CD14-positive monocyte (primary cell): ENCODE data around the gene CCDC174. TPM values are rescaled to one million over a fixed set of nuclear protein-coding genes. Genes with fewer than 3 reads are reported as not detected.

Experiments
- DNase-seq, 3 donors: peaks; one replicate each; pipeline ENCODE4 v3.0.0-alpha.2; 2011 to 2022
- H2AFZ ChIP-seq: 2 replicates; pipeline ENCODE4 v1.6.0; 2012; ENCODE audit warnings: mild to moderate bottlenecking, low read depth, low read length, inconsistent platforms; ENCODE audit not compliant: insufficient read depth, poor library complexity, severe bottlenecking
- H3K27ac ChIP-seq, 2 donors: 1 replicate in 1 of 2; 2 replicates in 1 of 2; pipeline ENCODE4 v1.5.1; 2012 to 2013; ENCODE audit warnings: low read length in 2 of 2, control low read depth in 1 of 2, inconsistent platforms in 1 of 2, low read depth in 1 of 2, mild to moderate bottlenecking in 1 of 2
- H3K27me3 ChIP-seq, 2 donors: one replicate each; pipeline versions ENCODE4 v1.6.0 to v1.6.1; 2011 to 2013; ENCODE audit warnings: low read length in 2 of 2; ENCODE audit not compliant: control insufficient read depth in 2 of 2, insufficient read depth in 2 of 2
- H3K36me3 ChIP-seq, 2 donors: replicated peaks in 1 of 2; 1 replicate in 1 of 2; 2 replicates in 1 of 2; pipeline versions ENCODE4 v1.5.1 to v1.6.1; 2012 to 2013; ENCODE audit warnings: low read length in 2 of 2, control low read depth in 1 of 2, inconsistent platforms in 1 of 2, mild to moderate bottlenecking in 1 of 2; ENCODE audit not compliant: insufficient read depth in 2 of 2, control insufficient read depth in 1 of 2
- H3K4me1 ChIP-seq, 2 donors: 1 replicate in 1 of 2; 2 replicates in 1 of 2; pipeline versions ENCODE4 v1.5.1 to v1.6.1; 2012 to 2013; ENCODE audit warnings: low read length in 2 of 2, control low read depth in 1 of 2, inconsistent platforms in 1 of 2, mild to moderate bottlenecking in 1 of 2, moderate library complexity in 1 of 2; ENCODE audit not compliant: insufficient read depth in 2 of 2, control insufficient read depth in 1 of 2
- H3K4me2 ChIP-seq: replicated peaks from 2 replicates; pipeline ENCODE3; 2012; ENCODE audit warnings: low read length, moderate library complexity, mild to moderate bottlenecking; ENCODE audit not compliant: poor library complexity, severe bottlenecking; ENCODE audit errors: extremely low read depth
- H3K4me3 ChIP-seq, 3 experiments: fragments of 200-600 bp in 1 of 3; sonication (generic) in 1 of 3; replicated peaks in 1 of 3; 1 replicate in 2 of 3; 2 replicates in 1 of 3; pipeline ENCODE4 v1.5.1; 2011 to 2013; ENCODE audit warnings: low read length in 3 of 3, mild to moderate bottlenecking in 3 of 3, control low read depth in 2 of 3, low read depth in 2 of 3, inconsistent platforms in 1 of 3, moderate library complexity in 1 of 3
- H3K79me2 ChIP-seq: 2 replicates; pipeline ENCODE4 v1.6.0; 2012; ENCODE audit warnings: mild to moderate bottlenecking, control low read depth, inconsistent platforms, low read length, moderate library complexity; ENCODE audit not compliant: insufficient read depth
- H3K9ac ChIP-seq: 2 replicates; pipeline ENCODE4 v1.6.0; 2017; ENCODE audit warnings: low read length, mild to moderate bottlenecking; ENCODE audit not compliant: insufficient read depth, poor library complexity, severe bottlenecking
- H3K9me3 ChIP-seq, 2 donors: replicated peaks in 1 of 2; 1 replicate in 1 of 2; 2 replicates in 1 of 2; pipeline versions ENCODE4 v1.5.1 to v1.6.1; 2012 to 2013; ENCODE audit warnings: low read length in 2 of 2, control low read depth in 1 of 2; ENCODE audit not compliant: control insufficient read depth in 1 of 2, insufficient read depth in 1 of 2
- H4K20me1 ChIP-seq: 2 replicates; pipeline ENCODE4 v1.6.0; 2012; ENCODE audit warnings: mild to moderate bottlenecking, low read length, control low read depth, moderate library complexity; ENCODE audit not compliant: insufficient read depth
- H3K27ac Mint-ChIP-seq, 7 donors: one replicate each; pipeline ENCODE4 v1.8.0; 2020; ENCODE audit warnings: mild to moderate bottlenecking in 7 of 7, mixed read lengths in 7 of 7, moderate library complexity in 6 of 7, inconsistent platforms in 2 of 7
- H3K27me3 Mint-ChIP-seq, 3 donors: one replicate each; pipeline ENCODE4 v1.8.0; 2021 to 2022; ENCODE audit warnings: low read depth in 3 of 3, mild to moderate bottlenecking in 3 of 3, mixed read lengths in 3 of 3, moderate library complexity in 3 of 3, inconsistent platforms in 1 of 3
- H3K36me3 Mint-ChIP-seq, 2 donors: one replicate each; pipeline ENCODE4 v1.8.0; 2020; ENCODE audit warnings: mixed read lengths in 2 of 2, inconsistent platforms in 1 of 2, mild to moderate bottlenecking in 1 of 2
- H3K4me1 Mint-ChIP-seq: one replicate; pipeline ENCODE4 v1.8.0; 2020; ENCODE audit warnings: mild to moderate bottlenecking, mixed read lengths
- H3K4me3 Mint-ChIP-seq, 2 donors: one replicate each; pipeline ENCODE4 v1.8.0; 2020; ENCODE audit warnings: mild to moderate bottlenecking in 2 of 2, mixed read lengths in 2 of 2, moderate library complexity in 1 of 2
- H3K9me3 Mint-ChIP-seq, 7 donors: one replicate each; pipeline ENCODE4 v1.8.0; 2020 to 2022; ENCODE audit warnings: mixed read lengths in 7 of 7, mild to moderate bottlenecking in 6 of 7, moderate library complexity in 6 of 7, inconsistent platforms in 2 of 7
- CTCF ChIP-seq: fragments of 200-600 bp; IDR thresholded peaks from one replicate; pipeline ENCODE4 v1.8.0; 2022; ENCODE audit warnings: antibody characterized with exemption, mild to moderate bottlenecking
- WGBS: methylation state at CpG from one replicate; pipeline ENCODE4 v1.1.5; 2013; ENCODE audit warnings: missing lambda C conversion rate; ENCODE audit not compliant: insufficient coverage; 5-methylcytosine and 5-hydroxymethylcytosine counted together
- intact Hi-C, 2 donors: fragments of 100-400 bp; cut with micrococcal nuclease; formaldehyde crosslinking; loops; one replicate each; pipeline versions ENCODE4 v1.15.0 to v1.15.1; 2023
- polyA plus RNA-seq, 3 donors: library from polyadenylated mRNA; depleted of rRNA in 1 of 3; unstranded in 2 of 3; stranded (reverse) in 1 of 3; fragments of 300-500 nt in 2 of 3; fragments of >200 nt in 1 of 3; fragmentation: Illumina TruSeq in 2 of 3; gene quantifications; 1 replicate in 2 of 3; 2 replicates in 1 of 3; pipeline ENCODE4 v1.2.3, GENCODE V29; 2012 to 2021

CCDC174 gene
- polyA plus RNA-seq, 3 donors, result 6.2 to 7.9 (median 7.4) TPM

- no peak overlapping the region for H3K4me3 ChIP-seq
- no peaks in the 10 kb centered on the region for H3K9me3 ChIP-seq
- H3K36me3 Mint-ChIP-seq, result no peaks in the 10 kb centered on the region
- TF ChIP-seq CTCF, result no peak
- H3K4me1 ChIP-seq, result no peaks in the 10 kb centered on the region
- no peaks in the 10 kb centered on the region for H3K36me3 ChIP-seq
- no peak overlapping the region for H3K4me3 Mint-ChIP-seq
- H3K79me2 ChIP-seq, result no peaks in the 10 kb centered on the region
- H3K4me1 Mint-ChIP-seq, result no peaks in the 10 kb centered on the region
- no peaks in the 10 kb centered on the region for H4K20me1 ChIP-seq
- no peak overlapping the region for H2AFZ ChIP-seq
- H3K4me2 ChIP-seq, result no peak overlapping the region
- H3K27ac ChIP-seq, result no peak overlapping the region
- WGBS, result 80% methylated on average over 1 of the region's 2 CpGs
- intact Hi-C loops, result no loop called here
- DNase-seq, result no peak
- no peak overlapping the region for H3K9ac ChIP-seq
- H3K27me3 Mint-ChIP-seq, result peaks cover 5 to 28% (median 15%) of the 10 kb centered on the region in 3 donors
- H3K27ac Mint-ChIP-seq, result no peak overlapping the region
- H3K9me3 Mint-ChIP-seq, result no peaks in the 10 kb centered on the region
- H3K27me3 ChIP-seq, result peaks cover 0 to 3% of the 10 kb centered on the region in 2 donors
Observed at GRCh38 chr3:14619605-14620004, 32.0 kb upstream of the CCDC174 start.

- H3K4me3 Mint-ChIP-seq, result no peak overlapping the region
- Histone ChIP-seq H3K9ac (no peak overlapping the region), H3K9me3 (no peaks in the 10 kb centered on the region), H3K27me3 (no peaks in the 10 kb centered on the region), H3K4me3 (no peak overlapping the region), H3K27ac (no peak overlapping the region), H2AFZ (no peak overlapping the region), H3K4me2 (no peak overlapping the region), H3K36me3 (no peaks in the 10 kb centered on the region), H3K4me1 (no peaks in the 10 kb centered on the region), H4K20me1 (no peaks in the 10 kb centered on the region), H3K79me2 (no peaks in the 10 kb centered on the region)
- no peaks in the 10 kb centered on the region for H3K4me1 Mint-ChIP-seq
- no peak overlapping the region for H3K27ac Mint-ChIP-seq
- H3K36me3 Mint-ChIP-seq, result no peaks in the 10 kb centered on the region
- H3K27me3 Mint-ChIP-seq, result peaks cover 8 to 24% (median 15%) of the 10 kb centered on the region in 3 donors
- intact Hi-C loops, result no loop called here
- H3K9me3 Mint-ChIP-seq, result no peaks in the 10 kb centered on the region
- no peak for DNase-seq
- TF ChIP-seq CTCF, result no peak
- WGBS, result 77% methylated on average over 6 of the region's 7 CpGs
Observed at GRCh38 chr3:14620512-14620911, 31.1 kb upstream of the CCDC174 start.
